Neutrophil (primary cell): ENCODE results near the gene SPATA1.
A peak's percentile ranks its signal among the peaks of the same experiment; 100 is the strongest.

Source experiments
- H3K27ac ChIP-seq: fragments of 200-600 bp; sonication (generic); 2 replicates; pipeline ENCODE4 v1.5.1; 2016; ENCODE audit warnings: mild to moderate bottlenecking, moderate library complexity
- H3K27me3 ChIP-seq: fragments of 200-600 bp; sonication (generic); 2 replicates; pipeline ENCODE4 v1.6.0; 2016; ENCODE audit warnings: mild to moderate bottlenecking
- H3K36me3 ChIP-seq: fragments of 200-600 bp; sonication (generic); 2 replicates; pipeline ENCODE4 v1.5.1; 2017
- H3K4me1 ChIP-seq, 2 experiments: fragments of 200-600 bp in 1 of 2; sonication (generic) in 1 of 2; 1 replicate in 1 of 2; 2 replicates in 1 of 2; pipeline versions ENCODE4 v1.5.1 to v1.6.1; 2013 to 2016; ENCODE audit warnings: low read depth in 1 of 2, low read length in 1 of 2, mild to moderate bottlenecking in 1 of 2, moderate library complexity in 1 of 2; ENCODE audit not compliant: control insufficient read depth in 1 of 2, insufficient read depth in 1 of 2
- H3K4me3 ChIP-seq, 2 experiments: fragments of 200-600 bp in 1 of 2; sonication (generic) in 1 of 2; 1 replicate in 1 of 2; 2 replicates in 1 of 2; pipeline ENCODE4 v1.5.1; 2013 to 2016; ENCODE audit warnings: low read depth in 1 of 2, low read length in 1 of 2, mild to moderate bottlenecking in 1 of 2, moderate library complexity in 1 of 2
- H3K9me3 ChIP-seq: fragments of 200-600 bp; sonication (generic); 2 replicates; pipeline ENCODE4 v1.5.1; 2016
- TF ChIP-seq, protein P1 (sequence below): fragments of 200-600 bp; sonication (generic); IDR thresholded peaks from 2 replicates; pipeline ENCODE4 v1.5.1; 2016; ENCODE audit warnings: antibody characterized with exemption

The SPATA1 gene

DNA sequence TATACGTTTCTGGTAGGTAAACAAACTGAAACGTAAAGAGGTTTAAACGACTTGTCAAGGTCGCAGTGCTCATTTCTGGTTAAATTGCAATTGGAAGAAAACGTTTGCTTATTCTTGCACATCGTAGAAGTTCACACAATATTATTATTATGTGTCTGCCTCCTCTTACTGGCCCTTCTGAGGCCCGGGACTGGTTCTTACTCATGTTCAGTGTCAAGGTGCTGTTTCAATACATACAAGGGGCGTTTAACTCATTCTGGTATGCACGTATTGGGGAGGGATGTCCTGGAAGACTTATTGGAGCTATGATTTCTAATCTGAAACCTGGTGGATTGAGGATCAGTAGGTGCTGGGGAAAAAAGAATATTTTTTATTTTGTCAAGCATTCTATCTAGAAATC is 26.2 kb upstream of the SPATA1 start:
- peaks cover 12 to 14% of the 10 kb centered on the region in 2 experiments for H3K4me1 ChIP-seq
- no peaks in the 10 kb centered on the region for H3K9me3 ChIP-seq
- peak overlapping the region; percentile 74 to 78 for H3K4me3 ChIP-seq
- H3K36me3 ChIP-seq = peaks cover 14% of the 10 kb centered on the region
- peak overlapping the region; percentile 86 for H3K27ac ChIP-seq
- peaks cover 32% of the 10 kb centered on the region for H3K27me3 ChIP-seq
- TF ChIP-seq, protein P1, sequence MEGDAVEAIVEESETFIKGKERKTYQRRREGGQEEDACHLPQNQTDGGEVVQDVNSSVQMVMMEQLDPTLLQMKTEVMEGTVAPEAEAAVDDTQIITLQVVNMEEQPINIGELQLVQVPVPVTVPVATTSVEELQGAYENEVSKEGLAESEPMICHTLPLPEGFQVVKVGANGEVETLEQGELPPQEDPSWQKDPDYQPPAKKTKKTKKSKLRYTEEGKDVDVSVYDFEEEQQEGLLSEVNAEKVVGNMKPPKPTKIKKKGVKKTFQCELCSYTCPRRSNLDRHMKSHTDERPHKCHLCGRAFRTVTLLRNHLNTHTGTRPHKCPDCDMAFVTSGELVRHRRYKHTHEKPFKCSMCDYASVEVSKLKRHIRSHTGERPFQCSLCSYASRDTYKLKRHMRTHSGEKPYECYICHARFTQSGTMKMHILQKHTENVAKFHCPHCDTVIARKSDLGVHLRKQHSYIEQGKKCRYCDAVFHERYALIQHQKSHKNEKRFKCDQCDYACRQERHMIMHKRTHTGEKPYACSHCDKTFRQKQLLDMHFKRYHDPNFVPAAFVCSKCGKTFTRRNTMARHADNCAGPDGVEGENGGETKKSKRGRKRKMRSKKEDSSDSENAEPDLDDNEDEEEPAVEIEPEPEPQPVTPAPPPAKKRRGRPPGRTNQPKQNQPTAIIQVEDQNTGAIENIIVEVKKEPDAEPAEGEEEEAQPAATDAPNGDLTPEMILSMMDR = no peak

DNA sequence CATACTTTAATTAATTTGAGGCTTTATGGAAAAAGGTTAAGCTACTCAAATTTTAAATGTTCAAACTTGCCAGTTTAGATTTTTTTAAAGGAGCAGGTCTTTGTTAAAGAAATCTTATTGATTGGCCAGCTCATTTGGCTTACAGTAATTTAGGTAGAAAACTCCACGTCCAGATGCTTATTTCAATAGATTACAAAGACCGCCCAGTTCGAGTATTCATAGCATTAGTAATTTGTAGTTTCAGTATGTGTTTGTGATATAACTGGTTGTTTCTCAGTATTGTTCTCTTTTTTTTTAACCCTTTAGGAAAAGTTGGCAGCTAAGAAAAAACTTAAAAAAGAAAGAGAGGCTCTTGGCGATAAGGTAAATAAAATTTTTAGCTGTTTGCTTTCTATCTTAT is 25.5 kb upstream of the SPATA1 start:
- H3K4me3 ChIP-seq = no peak overlapping the region
- peaks cover 14% of the 10 kb centered on the region for H3K36me3 ChIP-seq
- H3K27me3 ChIP-seq = peaks cover 25% of the 10 kb centered on the region
- H3K9me3 ChIP-seq = no peaks in the 10 kb centered on the region
- H3K27ac ChIP-seq = no peak overlapping the region
- TF ChIP-seq, protein P1 = no peak
- H3K4me1 ChIP-seq = peaks cover 12 to 14% of the 10 kb centered on the region in 2 experiments

DNA sequence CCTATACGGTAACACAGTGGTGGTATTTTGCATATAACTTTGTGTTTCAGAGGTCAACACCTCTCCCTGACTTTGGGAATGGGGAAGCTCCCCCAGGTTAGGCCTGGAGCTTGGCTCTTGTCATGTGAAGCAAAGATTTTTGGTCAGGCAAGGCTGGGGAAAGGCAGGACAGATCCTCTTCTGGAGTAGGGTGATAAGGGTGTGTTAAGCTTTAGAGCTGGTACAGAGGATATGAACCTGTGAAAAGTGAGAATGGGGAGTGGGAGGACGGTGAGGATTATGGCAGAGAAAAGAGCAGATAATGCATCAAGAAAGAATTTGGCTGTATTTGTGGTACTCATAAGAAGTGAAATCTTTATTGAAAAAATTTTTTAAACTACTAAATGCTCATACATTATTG is 24.9 kb upstream of the SPATA1 start:
- peaks cover 12 to 14% of the 10 kb centered on the region in 2 experiments for H3K4me1 ChIP-seq
- TF ChIP-seq, protein P1 = no peak
- H3K9me3 ChIP-seq = no peaks in the 10 kb centered on the region
- H3K36me3 ChIP-seq = peaks cover 14% of the 10 kb centered on the region
- peaks cover 18% of the 10 kb centered on the region for H3K27me3 ChIP-seq
- no peak overlapping the region for H3K27ac ChIP-seq
- no peak overlapping the region for H3K4me3 ChIP-seq

DNA sequence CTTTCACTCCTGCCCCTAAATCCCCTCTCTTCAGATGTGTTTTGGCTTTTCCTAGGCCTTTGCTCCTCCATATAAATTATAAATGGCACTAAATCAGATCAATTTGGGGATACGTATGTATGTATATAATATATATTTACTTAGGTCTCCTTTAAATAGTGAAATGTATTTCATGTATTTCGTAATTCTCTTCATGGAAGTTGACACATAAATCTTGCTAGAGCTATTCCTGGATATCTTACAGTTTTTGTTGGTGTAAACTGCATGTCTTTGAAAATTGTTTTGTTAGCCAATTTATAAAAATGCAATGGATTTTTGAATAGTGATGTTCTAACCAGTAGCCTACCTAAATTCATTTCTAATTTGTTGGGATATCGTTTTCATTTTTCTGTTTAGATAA is 18.1 kb upstream of the SPATA1 start:
- H3K4me3 ChIP-seq = no peak overlapping the region
- H3K36me3 ChIP-seq = peaks cover 31% of the 10 kb centered on the region
- H3K4me1 ChIP-seq = no peaks in the 10 kb centered on the region
- TF ChIP-seq, protein P1 = no peak
- H3K27me3 ChIP-seq = no peaks in the 10 kb centered on the region
- H3K27ac ChIP-seq = no peak overlapping the region
- no peaks in the 10 kb centered on the region for H3K9me3 ChIP-seq

DNA sequence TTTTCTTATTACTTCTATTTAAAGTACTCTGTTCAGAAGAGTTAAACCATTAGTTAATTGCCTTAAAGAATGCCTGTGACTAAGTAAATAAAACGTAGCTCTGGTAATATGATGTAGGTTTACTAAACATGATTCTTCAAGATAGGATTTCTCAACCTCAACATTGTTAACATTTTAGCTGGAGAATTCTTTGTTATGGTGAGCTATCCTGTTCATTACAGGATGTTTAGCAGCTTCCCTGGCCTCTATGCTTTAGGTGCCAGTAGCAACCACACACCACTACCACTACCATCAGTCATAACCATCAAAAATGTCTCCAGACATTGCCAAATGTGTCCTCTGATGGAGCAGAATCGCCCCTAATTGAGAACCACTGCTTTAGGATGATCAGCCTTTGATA is 16.4 kb upstream of the SPATA1 start:
- Histone ChIP-seq H3K4me3 (no peak overlapping the region), H3K4me1 (no peaks in the 10 kb centered on the region), H3K27me3 (no peaks in the 10 kb centered on the region), H3K36me3 (peaks cover 23% of the 10 kb centered on the region), H3K9me3 (no peaks in the 10 kb centered on the region), H3K27ac (no peak overlapping the region)
- TF ChIP-seq, protein P1 = no peak

DNA sequence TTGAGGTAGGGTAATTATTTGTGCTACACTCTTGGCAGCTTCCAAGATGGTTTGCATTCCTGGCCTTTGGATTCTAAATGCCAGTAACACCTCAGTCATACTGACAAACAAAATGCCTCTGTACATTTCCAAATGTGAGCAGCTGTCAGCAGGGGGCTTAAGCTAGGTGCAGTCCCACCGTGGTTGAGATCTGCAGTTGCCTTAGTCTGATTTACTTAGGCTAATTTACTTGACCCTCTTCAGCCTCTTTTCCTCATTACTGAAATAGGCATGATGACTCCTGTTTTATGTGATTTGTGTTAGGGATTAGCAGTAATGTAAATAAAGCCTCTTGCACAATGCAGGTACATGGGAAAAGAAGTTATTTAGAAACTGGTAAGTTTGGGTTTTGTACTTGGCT is 13.5 kb upstream of the SPATA1 start:
- Histone ChIP-seq H3K4me1 (no peaks in the 10 kb centered on the region), H3K36me3 (peaks cover 53% of the 10 kb centered on the region), H3K27ac (no peak overlapping the region), H3K27me3 (no peaks in the 10 kb centered on the region), H3K4me3 (no peak overlapping the region), H3K9me3 (no peaks in the 10 kb centered on the region)
- TF ChIP-seq, protein P1 = no peak
